T47D (cell line): ENCODE results near the gene MMUT.

Experiments used
- DNase-seq, 2 experiments: peaks; one replicate each; pipeline versions ENCODE4 v3.0.0 to v3.0.0-alpha.2; 2011 to 2012; ENCODE audit warnings: low read depth in 1 of 2, low spot score in 1 of 2
- JUND ChIP-seq: IDR thresholded peaks from 2 replicates; pipeline ENCODE4 v1.6.1; 2012; ENCODE audit warnings: low read depth
- in situ Hi-C: cut with HindIII; loops from 2 replicates; pipeline ENCODE4 v1.10.0; 2016; ENCODE audit warnings: low sequenced_read_pairs, low pct_unique_long_range_greater_than_20kb

MMUT gene

DNA sequence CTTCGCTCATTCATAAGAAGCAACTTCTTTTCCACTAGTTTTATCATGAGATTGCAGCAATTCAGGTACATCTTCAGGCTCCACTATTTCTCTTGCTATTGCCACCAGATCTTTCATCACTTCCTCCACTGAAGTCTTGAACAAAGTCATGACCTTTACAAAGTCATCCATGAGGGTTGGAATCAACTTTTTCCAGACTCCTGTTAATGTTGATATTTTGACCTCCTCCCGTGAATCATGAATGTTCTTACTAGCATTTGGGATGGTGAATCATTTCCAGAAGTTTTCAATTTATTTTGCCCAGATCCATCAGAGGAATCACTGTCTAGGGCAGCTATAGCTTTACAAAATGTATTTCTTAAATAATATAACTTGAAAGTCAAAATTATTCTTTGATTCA, 1.6 kb upstream of the MMUT start:
- in situ Hi-C loops = no loop called here

DNA sequence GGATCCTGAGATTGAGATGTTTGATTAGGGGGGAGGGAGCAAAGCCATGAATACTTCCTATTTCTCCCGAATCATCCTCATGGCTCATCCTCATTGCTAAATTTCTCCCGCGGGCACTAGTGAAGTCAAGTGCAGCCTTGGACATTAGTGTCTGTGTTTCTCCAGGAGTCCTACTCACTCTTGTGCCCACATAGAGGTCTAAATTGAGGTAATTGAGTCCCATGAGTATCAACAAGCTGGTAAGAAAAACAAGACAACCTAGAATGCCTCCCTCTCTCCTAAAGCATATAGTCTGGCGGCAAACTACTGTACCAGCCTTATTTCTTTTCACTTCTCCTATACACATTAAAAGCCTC, 537 bp upstream of the MMUT start:
- no peak for TF ChIP-seq JUND
- in situ Hi-C loops = no loop called here
- DNase-seq = no peak

More for the DNA sequence above, 1.6 kb upstream of the MMUT start:
- no peak for TF ChIP-seq JUND
- no peak for DNase-seq

DNA sequence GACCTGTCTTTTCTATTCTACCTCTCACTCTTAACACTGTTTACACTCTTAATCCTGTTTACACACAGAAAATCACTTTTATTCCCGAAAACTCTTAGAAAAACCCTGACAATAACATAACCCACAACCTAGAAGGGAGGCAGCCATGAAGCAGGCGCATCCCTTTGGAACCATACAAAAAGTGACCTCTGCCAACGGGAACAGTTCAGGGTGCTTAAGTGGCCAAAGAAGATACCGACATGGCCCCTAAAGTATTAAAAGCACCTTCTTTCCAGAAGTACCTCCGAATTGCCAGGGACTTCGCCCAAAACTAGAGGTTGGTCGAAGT, 490 bp downstream of the MMUT start:
- no peak for DNase-seq
- TF ChIP-seq JUND = no peak
- in situ Hi-C loops = no loop called here

DNA sequence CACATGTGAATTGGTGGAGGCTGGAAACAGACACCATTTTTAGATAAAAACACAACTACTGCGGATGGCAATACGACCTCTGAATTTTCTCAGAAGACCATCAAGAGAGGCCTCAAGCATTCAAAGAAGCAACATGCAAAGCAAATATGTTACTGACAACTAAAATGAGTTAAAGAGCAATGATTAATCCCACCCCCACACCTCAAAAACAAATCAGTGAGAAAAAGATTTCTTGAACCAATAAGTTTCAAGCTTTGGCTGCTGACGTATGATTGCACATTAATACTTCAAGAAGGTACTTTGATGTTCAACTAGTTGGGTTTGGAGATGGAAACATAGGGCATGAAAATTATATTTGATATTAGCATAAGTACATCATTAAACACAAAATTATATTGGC, 982 bp downstream of the MMUT start:
- no peak for DNase-seq
- in situ Hi-C loops = no loop called here
- TF ChIP-seq JUND = no peak

DNA sequence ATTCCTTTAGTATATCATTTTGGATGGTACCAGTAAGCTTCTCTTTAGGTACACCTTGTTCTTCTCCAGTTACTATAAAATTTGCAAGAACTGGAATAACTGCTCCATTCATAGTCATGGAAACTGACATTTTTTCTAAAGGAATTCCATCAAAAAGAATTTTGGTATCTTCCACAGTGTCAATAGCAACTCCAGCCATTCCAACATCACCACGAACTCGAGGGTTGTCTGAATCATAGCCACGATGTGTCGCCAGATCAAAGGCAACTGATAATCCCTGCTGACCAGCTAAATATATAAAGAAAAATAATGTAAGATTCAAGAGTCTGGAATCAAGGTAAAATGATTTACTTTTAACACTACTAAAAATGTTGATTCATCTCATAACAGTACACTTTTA, 5.3 kb downstream of the MMUT start:
- in situ Hi-C loops = no loop called here
- no peak for DNase-seq
- no peak for TF ChIP-seq JUND

DNA sequence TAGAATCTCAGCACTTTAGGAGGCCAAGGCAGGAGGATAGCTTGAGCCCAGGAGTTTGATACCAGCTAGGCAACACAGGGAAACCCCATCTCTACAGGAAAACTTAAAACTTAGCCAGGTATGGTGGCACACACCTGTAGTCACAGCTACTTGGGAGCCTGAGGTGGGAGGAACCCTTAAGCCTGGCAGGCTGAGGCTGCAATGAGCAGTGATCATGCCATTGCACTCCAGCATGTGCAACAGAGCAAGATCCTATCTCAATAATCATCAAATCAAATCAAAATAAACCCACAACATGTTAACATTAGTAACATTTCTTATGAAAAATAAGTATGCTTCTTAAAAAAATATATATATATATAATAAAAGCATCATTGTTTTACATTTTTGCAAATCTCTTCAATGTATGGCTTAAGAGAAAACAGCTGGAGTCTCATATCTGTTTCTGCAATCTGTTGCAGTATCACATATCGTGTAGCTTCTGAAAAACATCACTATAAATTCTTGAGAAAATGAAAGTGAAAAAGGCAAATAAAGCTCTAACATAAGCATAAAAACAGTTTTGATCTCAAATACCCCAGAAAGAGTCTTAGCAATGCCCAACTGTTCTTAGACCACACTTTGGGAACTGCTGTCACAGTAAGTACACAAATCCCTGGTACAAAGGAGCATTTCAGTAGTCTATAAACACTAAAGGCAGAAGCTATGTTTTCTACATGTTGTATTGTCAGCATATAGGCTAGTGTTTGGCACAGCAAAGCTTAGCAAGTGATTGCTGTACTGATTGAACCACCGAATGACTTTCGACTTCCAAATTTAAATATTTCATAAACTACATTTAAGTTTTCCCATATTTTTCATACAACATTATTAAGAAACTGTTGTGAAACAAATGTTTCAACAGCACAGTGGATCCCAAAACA, 8.0 kb downstream of the MMUT start:
- in situ Hi-C loops = no loop called here
- TF ChIP-seq JUND = no peak
- no peak for DNase-seq

DNA sequence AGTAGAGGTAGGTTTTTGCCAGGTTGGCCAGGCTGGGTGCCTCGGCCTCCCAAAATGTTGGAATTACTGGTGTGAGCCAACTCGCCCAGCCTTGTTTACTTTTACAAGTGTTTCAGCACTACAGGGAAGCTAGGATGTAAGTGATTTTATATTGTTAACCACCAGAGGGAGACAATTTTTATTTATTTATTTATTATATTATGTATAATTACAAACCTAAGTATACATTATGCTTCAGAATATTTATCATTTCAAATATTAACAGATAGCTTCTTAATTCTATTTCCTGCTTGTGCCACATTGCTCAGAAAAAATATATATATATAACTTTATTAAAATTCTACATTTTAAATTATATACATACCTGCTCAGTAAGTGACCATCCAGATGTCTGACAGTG, 9.8 kb downstream of the MMUT start:
- in situ Hi-C loops = no loop called here
- peak in 1 of 2 experiments; percentile 35 for DNase-seq
- TF ChIP-seq JUND = no peak

DNA sequence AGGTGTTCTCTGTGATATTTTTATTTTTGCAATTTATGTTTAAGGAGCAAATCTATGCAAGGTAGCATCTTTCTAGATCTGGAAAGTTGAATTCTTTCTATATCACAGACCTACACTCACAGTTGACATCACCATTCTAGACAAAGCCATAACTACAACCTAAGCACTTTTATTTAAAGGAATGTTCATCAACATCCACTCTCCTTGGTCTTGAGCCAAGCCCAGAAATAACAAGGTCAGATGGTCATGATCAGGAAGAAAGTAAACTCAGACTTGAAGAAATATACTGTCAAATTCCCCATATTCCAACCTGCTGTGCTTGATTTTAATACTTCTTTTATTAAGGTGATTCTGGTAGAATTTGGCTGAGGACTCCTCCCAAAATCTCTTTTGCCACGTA, 32.2 kb downstream of the MMUT start:
- no peak for DNase-seq
- no peak for TF ChIP-seq JUND
- in situ Hi-C loops = no loop called here

DNA sequence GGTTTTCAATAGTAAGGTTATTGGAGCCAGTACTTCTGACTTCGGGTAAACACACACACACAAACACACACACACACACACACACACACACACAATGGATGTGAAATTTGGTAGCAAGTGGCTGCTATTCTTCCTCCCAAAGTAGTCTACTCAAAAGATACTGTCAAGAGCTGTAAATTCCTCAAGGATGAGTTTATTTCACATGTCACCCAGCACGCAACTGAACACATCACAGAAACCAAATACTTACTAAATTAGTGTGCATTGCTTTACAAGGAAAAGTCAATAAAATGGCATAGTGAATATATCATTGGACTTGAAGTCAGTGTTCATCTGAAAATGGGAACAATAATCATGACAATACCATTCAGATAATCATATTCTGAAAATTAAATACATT, 32.9 kb downstream of the MMUT start:
- no peak for TF ChIP-seq JUND
- in situ Hi-C loops = no loop called here
- DNase-seq = no peak

DNA sequence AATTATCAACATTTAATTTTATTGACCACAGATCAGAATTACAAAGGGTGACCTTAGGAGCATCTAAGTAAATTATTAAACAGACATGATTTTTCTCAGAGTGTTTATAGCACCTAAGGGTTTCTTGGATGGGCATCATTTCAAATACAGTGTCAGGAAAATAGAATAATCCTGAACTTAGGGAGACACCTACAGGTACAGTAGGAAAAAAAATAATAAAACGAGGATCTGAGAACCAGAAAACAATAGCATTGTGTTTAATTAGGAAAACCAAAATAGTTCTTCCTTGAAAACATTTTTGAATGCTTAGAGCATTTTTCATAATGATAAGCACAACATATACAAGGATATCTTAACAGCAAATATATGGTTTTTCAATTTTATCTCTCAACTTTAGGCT, 39.2 kb downstream of the MMUT start:
- in situ Hi-C loops = no loop called here
- TF ChIP-seq JUND = no peak

DNA sequence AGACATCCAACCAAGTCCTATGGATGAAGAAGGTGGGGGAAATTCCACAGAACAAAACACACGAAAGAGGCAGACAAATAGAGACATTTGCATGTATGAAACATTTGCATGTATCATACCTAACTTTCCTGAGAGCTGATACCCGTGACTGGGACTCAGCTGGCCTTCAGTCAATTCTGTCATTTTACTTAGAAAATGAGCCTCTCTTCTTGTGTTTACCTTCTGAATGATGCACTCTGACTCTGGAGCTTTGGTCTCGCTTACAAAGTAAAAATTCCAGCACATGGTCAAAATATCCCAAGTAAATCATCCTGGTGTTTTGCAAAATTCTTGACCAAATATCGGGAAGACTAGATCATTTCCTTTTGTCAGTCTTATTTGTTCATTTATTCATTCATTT, 46.9 kb downstream of the MMUT start:
- no peak for DNase-seq
- TF ChIP-seq JUND = no peak
- in situ Hi-C loops = no loop called here

More for the DNA sequence above, 39.2 kb downstream of the MMUT start:
- peak; percentile 8 to 44 for DNase-seq

DNA sequence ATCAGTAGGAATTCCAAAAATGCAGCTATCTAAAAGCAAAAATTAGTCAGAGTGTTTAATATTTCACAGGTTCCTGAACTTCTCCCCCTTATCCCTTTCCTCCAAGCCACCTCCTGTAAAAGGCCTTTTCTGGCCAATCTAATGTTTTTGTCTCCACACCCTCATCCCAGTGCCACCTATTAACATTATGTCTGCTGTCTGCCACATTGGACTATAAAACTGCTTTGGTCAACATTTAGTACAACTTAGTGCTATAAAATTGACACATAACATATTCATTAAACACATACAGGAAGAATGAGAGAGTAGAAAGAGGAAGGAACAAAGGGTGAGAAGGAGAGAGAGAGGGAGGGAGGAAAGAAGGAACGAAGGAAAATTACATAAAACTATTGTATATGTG, 47.7 kb downstream of the MMUT start:
- DNase-seq = no peak
- no peak for TF ChIP-seq JUND
- in situ Hi-C loops = no loop called here

DNA sequence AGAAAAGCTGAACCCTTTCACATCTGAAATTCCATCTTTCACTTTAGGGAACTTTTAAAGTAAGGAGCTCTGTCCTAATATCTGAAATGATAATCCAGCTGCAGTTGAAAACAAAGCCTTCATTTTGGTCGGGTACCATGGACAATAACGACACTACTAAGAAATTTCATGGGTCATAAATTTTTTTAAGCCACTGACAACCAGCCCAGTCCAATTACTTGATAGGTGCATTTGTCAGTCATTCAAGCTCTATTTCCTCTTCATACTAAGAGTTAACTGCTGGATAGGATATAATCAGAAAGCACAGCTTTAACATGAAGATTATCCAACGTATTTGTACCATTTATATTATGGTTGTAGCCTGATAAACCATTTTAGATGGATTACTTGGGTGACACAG, 52.5 kb downstream of the MMUT start:
- no peak for DNase-seq
- in situ Hi-C loops = no loop called here
- TF ChIP-seq JUND = no peak
